GM18507 (cell line): ENCODE results near the gene SEC31B.
A peak's percentile ranks its signal among the peaks of the same experiment; 100 is the strongest.

Experiments
- DNase-seq: peaks from one replicate; pipeline ENCODE4 v3.0.0; 2011; ENCODE audit warnings: low read depth; ENCODE audit not compliant: insufficient read length; ENCODE audit errors: extremely low spot score
- FAIRE-seq: peaks from 2 replicates; lab custom pipeline; 2011; peaks lifted over from hg19 to GRCh38; lab: Jason Lieb, UNC

SEC31B gene

DNA sequence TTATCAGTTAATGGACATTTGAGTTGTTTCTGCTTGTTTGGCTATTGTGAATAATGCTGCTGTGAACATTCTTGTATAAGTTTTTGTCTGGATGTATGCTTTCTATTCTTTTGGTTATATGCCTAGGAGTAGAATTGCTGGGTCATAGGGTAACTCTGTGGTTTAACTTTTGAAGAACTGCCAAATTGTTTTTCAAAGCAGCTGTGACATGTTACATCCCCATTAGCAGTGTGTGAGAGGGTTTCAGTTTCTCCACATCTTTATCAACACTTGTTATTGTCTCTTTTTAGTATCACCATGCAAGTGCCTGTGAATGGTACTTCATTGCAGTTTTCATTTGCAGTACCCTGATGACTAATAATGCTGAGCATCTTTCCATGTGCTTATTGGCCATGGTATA lies 12.1 kb upstream of the SEC31B start:
- DNase-seq = no peak

DNA sequence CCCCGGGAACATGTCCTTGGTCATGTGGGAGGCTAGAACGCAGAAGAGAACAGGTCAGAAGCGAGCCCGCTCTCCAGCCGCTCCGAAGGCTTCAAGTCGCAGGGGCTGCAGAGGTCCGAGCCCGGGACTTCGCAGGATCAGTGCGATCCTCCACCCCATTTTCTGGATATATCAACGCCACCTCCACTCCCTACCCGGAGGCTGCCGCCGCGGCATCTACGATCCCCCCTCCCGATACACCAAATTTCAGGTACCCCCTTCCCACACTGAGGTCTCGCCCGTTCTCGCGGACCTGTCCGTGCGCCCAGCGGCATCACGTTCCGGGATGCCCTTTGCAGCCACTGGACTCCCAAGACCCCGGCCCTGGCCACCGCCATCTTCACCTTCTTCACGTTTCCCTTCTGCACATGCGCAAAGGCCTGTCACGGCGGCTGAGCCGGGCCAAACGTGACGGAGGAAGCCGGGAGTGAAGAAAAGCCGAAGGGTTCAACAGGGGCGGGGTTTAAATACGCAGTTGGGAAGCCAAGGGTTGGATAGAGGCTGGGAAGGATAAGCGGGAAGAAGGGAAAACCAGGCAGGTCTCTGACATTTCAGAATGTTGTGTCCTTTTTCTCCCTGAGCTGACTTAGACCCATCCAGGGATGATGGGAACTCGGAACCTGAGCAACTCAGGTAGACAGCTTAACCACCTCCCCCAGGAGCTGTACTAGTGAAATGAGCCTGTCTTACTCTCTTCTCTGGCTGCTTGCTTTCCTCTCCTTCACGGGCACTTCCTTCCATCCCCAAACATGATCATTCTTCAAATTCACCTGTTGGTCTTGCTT lies 10.0 kb upstream of the SEC31B start, which contains the start of gene NDUFB8:
Gene NDUFB8, minus strand, starts transcription at position 397 of the 824 bp plus-strand sequence. Its CDS starts 20 bp downstream, at position 377.
- peak; percentile 92 for FAIRE-seq
- DNase-seq = peak; percentile 74

More for the DNA sequence above, 12.1 kb upstream of the SEC31B start:
- no peak for FAIRE-seq

DNA sequence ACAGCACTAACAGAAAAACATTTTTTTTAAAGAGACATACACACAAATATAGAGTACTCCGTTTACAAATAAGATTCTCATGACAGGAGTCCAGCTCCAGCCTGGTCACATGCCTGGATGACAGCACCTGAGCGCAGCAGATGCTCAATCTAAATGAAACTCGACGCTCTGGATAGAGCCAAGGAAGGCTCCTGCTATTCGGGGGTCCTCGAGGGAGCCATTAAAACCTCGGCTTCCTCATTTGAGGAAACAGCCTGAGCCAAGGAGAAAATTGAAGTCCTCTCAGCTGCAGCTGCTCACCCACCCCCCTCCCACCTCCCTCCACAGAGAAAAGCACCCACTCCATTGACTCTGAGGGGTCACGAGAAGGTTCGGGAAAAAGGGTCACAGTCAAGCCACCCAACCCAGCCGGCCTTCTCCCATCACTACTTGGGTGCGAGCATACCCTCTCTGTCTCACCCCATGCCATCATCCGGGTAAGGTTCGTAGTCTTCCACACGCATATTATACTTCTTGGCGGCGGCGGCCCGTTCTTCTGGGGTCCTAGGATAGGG lies 9.3 kb upstream of the SEC31B start:
- FAIRE-seq (peak; percentile 5), DNase-seq (no peak)

DNA sequence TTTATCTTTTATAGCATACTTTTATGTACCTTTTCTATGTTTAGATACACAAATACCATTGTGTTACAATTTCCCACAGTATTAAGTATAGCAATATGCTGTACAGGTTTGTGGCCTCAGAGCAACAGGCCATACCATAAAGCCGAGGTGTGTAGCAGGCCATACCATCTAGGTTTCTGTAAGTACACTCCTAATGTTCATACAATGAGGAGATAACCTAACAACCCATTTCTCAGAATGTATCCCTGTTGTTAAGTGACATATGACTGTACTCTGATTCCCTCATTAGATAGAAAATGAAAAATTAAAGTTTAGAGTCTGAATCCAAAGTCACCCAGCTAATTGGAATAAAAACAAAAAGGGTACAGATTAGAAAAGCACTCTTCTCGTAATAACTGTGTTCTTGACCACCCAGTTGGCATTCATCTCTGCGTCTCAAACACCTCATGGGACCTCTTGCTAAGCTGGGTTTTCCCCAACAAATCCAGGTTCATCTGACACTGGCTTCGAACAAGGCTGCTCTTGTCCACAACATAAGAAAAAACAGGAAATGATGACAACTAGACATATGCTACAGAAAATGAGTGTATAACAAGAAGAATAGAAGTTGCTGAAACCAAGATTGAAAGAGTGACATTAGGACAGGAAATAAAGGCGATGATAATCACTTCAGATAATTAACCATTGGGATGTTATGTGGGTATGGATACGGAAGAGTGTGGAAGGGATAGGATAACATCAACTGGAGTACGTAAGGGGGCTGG lies 8.6 kb upstream of the SEC31B start:
- DNase-seq (no peak), FAIRE-seq (peak; percentile 57)

DNA sequence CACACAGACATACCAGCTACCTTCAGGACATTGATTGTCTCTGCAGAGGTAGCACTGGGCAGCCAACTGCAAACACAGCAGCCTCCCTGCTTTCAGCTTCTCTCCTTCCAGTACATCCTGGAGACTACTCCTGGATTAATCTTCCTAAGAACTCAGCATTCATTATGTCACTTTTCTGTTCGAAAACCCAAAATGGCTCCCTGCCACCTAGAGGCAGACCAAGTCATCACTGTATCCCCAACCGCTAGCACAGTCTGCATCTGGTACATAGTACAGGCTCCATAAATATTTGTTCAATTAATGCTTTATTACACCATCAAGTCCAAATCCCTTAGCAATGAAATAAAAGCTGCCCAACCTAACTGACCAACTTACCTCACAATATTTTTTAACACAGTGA lies 5.0 kb upstream of the SEC31B start:
- DNase-seq = no peak
- no peak for FAIRE-seq

DNA sequence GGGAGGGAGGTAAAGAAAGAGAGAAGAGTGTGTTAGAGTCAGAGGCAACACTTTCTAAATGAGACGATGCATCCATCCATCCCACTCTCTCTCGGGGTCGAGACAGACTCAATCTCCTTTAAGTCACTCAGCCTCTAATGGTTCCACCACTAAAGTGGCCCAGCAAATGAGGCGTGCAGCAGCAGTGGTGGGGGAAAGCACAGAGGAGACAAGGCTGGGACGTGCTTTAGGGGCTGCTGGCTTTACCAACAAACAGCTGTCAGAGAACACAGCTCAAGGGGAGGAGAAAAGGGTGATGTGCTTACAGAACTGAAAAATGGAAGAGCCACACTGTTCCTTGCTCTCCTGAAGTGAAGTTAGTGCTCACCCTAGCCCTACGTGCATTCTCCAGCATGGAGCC lies 4.5 kb upstream of the SEC31B start:
- DNase-seq (no peak), FAIRE-seq (no peak)

DNA sequence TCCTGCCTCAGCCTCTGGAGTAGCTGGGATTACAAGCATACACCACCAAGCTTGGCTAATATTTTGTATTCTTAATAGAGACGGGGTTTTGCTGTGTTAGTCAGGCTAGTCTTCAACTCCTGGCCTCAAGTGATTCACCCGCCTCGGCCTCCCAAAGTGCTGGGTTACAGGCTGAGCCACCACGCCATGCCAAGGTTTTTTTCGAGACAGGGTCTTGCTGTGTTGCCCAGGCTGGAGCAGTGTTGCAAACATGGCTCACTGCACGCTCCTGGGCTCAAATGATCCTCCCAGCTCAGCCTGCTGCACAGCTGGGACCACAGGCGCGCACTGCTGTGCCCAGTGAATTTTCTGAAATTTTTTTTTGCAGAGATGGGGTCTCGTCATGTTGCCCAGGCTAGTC lies 3.3 kb upstream of the SEC31B start:
- DNase-seq (no peak), FAIRE-seq (no peak)

DNA sequence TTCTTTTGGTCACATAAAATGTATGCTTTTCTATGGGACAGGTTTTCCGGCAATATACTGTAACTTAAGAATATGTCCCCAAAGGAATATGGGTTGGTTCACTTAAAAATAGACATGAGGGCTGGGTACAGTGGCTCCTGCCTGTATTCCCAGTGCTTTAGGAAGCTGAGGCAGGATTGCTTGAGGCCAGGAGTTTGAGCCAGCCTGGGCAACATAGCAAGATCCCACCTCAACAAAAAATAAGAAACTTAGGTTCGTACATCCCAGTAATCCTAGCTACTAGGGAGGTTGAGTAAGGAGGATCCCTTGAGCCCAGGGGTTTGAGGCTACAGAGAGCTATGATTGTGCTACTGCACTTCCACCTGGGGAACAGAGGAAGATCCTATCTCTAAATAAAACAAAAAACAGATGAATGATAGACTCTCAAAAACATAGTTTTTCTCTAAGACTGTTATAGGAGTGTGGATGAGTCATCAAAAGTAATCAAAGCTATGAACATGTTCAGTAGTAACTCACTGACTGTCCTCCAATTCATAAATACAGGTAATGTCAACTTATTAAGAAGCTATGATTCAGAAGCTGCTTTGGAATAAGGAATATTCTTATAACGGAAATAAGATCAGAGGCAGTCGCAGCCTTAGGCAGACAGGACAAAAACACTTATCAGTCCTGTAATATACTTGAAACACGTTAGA lies 2.6 kb upstream of the SEC31B start:
- FAIRE-seq = no peak
- DNase-seq = no peak

DNA sequence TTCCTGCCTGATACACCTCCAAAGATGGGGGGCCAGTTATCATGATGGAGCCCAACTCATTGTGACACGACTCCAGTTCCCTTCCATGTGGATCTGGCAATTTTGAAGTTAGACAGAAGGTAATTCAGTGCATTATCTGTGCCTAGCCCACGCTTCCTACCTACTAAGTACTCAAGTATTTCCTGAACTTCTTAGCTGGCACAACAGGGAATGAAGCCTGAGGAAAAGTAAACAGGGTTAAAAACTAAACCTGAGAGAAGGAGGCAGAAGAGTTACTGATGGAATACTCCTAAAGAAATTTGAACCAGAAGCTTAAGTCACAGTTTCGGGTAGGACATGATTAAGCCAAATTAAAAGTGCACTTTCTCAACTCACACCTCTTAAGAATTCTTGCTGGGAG lies 1.1 kb upstream of the SEC31B start:
- no peak for DNase-seq
- FAIRE-seq = no peak

DNA sequence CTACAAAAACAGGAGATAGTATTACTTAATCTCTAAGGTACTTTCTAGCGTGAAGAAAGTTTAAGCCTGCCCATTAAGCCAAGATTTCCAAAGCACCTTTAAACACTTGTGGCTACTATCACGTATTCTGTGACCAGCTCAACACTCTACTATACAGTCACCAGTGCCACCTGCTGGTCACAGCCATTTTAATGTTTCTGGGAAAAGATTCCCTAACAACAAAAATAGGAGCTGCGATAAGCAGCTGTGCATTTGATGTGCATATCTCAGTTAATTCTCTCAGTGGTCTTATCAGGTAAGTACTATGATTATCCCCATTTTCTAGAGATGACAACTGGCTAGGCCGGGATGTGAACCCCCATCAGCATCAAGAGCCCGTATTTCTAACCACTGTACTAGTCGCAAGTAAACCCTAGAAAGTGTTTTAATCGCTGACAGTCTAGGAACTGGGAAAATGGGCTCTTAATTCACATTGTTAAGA lies 860 bp downstream of the SEC31B start:
- DNase-seq (no peak), FAIRE-seq (peak; percentile 58)

DNA sequence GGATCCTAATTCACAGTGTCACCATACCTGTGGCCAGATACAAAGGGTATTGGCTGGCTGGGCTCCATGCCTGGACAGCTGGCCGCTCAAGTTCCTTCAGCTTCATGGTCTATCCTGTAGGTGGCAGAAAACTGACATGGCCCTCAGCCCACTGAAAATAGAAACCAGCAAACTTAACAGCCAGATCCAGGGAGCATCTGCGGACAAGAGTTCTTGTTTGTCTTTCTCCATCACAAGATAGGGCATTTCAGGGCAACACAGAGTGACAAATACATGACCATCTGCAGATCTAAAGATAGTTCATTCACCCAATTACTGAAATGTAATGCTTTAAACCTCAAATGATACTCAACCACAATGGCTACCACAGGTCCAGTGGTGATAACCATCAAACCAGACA lies 2.8 kb downstream of the SEC31B start:
- no peak for FAIRE-seq
- DNase-seq = no peak

DNA sequence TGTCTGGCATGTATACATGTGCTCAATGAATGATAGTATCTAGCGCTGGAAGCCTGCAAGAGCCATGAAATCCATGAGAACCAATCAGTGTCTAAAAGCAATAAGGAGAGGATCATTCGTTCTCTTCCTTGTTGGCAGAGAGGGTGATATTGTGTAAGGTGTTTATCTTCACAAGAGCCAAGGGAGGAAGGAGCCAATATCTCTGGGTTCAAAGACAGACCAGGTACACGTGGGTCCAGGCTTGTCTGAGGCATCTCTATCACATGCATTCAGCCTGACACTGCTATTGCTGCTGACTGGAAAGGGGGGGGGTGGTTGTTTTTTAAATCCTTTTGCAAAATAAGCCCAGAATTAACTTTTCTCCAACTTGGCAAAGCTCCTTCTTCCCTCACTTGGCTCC lies 4.0 kb downstream of the SEC31B start:
- FAIRE-seq (no peak), DNase-seq (no peak)

DNA sequence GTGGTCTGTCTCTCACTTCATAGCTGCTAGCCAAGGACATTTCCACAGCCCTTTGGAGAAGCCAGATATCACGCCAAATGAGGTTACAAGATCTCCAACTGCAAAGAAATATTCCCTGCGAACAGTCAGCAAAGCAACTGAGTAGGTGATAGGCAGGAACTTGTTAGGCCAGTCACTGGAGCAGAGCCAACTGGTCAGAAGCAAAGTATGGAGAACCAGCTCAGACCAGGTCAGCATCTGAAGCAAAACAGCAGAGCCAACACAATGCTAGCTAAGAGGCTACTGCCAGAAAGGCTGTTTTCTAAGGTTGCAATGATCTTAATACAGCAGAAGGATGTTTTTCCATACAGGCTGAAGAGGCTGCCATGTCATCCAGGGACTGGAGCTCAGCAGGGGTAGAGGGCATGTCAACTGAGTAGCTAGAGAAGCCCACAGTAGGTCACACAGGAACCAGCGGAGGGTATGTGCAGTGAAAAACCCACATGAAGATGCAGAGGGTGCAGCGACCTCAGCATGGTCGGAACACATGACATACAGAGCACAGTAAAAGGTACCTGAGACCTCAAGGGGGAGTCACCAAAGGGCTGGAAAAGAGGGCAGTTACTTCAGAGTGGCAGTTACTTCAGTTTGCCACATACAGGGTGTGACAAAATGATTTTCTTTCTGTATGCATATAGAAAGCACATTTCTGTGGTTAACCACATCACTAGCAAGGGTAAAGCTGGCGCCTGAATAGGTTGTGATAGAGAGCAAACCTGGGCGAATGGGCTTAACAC lies 8.9 kb downstream of the SEC31B start:
- no peak for FAIRE-seq
- DNase-seq = no peak

DNA sequence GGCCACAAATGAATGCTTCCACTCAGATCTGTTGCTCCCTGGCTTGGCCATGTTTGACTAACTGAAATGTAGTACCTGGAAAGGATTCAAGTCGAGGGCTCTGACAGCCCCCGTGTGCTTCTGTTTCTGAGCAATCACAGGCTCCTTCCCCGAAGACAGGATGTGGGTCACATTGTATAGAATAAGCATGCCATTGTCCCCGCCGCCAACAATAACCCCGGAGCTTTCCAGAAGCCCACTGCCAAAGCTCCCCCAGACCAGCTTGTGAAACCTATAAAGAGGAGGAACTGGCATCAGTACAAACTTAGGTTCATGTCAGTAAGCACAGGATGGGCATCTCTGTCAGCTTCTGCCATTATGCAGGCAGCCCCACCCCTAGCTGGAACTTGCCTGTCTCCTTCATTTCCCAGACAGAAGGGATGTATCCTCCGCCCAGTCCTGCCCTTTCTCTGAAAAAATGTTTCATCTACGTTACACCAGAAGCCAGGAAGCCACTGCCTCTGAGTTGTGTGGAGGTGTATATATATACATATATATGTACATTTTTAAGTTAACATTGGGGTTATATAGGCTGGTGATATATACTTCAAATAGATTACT lies 10.3 kb downstream of the SEC31B start:
- DNase-seq (no peak), FAIRE-seq (no peak)

DNA sequence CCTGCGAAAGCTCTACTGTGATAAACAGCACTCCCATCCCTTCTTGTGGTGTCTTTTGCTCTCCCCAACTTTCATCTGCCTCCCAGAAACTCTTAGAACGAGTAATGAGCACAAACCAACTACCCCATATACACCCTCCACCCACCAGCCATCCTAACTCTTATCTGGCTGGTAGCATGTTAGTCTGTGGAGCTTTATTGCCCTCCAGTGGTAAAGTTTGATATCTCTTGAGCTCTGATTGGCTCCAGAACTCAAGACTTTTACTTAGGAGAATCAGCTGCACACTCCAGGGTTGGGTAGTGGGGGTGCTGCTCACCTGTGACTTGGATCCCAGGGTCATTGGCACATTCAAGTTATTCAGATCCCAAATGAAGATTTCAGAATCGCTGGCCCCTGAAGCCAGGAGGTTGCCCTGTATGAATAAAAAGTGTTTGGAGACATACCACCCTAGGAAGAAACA lies 10.9 kb downstream of the SEC31B start:
- FAIRE-seq = peak; percentile 83
- DNase-seq = no peak

DNA sequence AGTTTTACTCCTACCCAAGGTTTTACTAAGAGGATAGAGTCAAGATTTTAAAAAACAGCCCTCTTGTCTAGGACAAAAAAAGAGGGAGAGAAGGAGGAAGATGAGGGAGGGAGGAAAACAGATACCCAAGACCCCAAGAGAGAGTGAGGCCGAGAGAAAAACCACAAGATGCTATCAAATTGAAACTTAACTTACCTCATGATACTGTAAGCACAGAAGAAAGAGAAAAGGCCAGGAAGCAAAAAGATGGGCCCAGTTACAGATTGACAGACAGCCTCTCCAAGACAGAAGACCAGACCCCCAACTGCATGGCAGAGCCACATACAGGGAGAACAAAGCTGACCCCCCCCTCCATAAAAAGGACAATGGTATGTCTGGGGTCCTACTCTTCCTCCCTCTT lies 11.4 kb downstream of the SEC31B start:
- DNase-seq (no peak), FAIRE-seq (no peak)

DNA sequence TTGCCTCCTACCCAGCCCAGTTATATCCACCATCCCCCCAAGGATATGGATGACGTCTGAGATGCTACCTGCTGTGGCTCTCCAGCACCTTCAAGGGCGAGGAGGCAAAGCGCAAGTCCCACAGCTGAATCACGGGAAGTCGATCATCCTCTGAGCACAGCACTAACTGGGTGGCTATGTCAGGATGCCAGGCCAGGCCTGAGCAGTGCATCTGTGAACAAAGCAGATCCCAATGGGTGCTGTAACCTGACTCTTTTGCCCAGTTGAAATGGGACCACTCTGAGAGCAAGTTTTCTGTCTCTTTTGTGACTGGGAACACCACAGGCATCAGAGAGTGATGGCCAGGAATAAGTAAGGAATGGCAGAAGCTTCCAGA lies 12.3 kb downstream of the SEC31B start:
- DNase-seq (no peak), FAIRE-seq (no peak)

DNA sequence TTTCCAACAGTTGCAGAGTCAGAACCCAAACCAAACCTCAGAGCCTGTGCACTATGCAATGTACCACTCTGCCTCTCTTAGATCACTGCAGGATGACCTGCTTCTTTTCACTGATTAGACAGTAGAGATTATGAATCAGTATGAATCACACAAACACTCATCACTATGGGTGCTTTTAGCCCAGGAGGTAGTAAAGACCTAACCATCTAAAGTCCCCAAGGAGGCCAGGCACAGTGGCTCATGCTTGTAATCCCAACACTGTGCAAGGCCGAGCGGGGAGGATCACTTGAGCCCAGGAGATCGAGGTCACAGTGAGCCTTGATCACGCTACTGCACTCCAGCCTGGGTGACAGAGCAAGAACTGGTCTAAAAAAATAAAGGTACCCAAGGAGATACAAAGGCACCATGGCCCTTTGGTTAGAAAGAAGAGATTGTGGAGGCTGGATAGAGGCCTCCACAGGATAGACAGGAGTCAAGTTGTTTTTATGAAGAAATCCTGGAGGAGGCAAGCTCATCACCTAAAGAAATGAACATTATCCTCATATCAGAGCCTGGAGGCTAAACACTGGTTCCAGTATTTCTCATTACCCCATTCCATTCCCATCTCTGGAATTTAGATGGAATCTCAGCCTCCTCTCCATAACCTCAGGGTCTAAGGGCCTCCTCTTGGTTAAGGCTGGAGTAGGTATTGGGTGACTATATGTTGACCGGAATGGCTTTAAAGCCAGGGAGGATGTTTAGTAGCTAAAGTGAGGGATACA lies 12.9 kb downstream of the SEC31B start:
- FAIRE-seq (no peak), DNase-seq (no peak)
